GM19372 (cell line): ENCODE measurements around the gene ERRFI1.

ENCODE experiments used
- ATAC-seq: cut with Tn5 transposase; IDR thresholded peaks from one replicate; pipeline ENCODE4 v1.9.1; 2021; ENCODE audit warnings: mild to moderate bottlenecking, low read depth, moderate library complexity; ENCODE audit not compliant: unreplicated experiment

Gene ERRFI1

DNA sequence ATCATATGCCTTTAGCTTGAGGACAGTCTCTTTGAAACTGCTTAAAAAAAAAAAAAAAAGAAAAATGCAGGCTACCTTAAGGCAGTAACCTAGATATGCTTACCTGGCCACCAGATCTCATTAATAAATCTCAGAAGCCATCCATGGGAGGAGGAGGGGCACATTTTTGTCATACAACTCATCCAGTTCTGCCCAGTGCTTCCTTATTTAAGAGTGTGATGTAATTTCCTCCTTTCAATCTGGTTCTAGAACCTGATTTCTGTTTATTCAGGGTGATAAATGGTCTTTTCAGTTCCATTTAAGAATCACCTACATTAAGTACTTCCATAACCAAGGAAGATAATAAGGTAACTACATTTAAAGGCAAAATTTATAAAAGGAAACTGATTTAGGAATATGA is 6.1 kb downstream of the ERRFI1 start:
- ATAC-seq = no peak

- ATAC-seq = no peak
These were observed 6.9 kb downstream of the ERRFI1 start for GRCh38 chr1:8019229-8019620.

DNA sequence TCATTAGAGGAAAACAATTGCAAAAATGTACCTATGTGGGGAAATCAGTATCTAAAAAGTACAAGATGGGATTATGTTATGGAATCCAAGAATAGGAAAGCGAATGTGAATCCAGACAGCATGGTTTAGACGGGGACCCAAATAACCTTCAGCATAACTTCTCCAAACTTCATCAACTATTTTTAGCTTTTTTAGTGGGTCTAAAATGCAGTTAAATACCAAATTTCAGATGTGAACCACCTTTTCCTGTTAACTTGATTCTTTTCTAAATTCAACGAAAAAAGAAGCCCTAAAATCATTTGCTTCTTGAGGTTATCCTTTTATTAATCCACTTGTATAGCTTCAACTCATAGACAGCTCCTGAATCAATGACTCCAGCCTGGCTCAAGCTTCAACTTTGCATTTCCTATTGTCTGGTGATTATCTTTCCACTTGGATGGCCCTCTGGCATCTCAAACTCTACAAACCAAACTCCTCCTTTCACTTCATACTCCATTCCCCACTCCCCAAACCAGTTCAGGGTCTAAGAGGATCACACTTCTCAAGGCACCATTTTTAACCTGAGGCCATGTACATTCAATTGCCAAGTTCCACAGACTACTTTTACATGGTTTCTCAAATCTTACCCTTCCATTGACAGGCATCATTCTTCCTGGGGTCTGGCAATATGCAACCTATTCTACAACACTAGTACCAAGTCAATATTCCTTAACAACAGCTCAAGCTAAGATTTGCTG is 7.4 kb downstream of the ERRFI1 start:
- no peak for ATAC-seq

- ATAC-seq = no peak
These were observed 8.5 kb downstream of the ERRFI1 start for GRCh38 chr1:8017495-8018197.

GRCh38 chr1:8016895-8017241 is 9.2 kb downstream of the ERRFI1 start:
- ATAC-seq = no peak

DNA sequence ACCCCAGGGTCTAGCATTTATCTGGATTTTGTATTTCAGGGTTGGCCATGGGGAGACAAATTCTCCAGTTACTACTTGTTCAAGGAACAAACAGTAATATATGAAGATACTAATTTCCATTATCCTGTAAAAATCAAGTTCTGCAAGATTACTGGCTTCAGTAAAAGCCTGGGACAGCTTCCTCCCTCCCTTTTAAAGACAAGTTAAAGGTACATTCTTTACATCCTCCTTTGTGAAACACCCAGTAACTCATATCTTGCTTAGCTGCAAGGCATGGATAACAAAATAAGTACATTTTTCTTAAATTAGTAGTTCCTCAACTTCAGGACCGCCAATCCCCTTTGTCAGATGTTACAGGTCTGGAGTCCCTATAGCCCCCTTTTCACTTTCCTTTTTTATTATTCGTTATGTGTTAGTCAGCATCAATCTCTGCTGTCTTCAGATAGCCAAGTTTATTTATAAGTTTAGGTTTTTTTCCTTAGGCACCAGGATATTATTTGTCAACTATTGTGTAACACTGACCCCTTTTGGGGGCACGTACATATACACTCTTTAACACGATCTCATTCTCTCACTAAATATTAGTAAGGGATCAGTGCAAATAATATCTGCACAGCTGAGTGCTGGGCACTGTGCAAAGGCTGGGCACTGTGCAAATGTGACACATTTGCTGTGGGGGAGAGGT is 9.8 kb downstream of the ERRFI1 start:
- ATAC-seq = no peak

GRCh38 chr1:8015809-8016165 is 10.3 kb downstream of the ERRFI1 start:
- ATAC-seq = no peak

DNA sequence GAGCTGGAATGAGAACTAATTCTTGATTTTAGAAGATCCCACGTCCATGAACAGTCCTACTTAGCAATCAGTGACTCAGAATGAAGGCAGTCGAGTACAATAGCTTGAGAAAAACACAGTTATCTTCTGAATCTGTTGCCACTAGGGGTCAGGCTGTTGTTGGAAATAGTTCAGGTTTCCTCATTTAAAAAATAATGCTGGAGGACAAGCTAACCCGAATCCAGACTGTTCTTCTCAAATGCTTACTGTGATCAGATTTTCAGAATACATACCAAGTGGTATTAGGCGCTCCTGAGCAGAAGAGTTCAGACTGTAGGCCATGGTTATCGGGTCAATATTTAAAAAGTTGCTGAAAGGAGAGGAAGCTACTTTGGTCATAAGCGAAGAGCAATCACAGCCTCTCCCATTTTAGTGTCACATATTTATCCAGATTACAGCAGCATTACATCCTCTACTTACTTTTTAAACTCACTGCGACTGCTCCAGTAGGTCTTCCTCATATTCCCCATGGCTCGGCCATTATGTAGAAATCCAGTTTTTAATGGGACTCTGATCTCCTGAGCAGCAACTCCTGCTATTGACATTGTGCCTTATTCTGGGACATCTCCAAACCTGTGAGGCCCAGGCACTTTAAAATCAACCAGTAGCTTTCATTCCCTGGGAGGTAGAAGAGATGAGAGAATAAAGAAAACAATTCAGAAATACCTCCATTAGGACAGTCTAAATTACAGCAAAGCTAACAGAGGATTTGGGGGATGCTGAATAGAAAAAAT is 10.9 kb downstream of the ERRFI1 start:
- ATAC-seq = no peak

DNA sequence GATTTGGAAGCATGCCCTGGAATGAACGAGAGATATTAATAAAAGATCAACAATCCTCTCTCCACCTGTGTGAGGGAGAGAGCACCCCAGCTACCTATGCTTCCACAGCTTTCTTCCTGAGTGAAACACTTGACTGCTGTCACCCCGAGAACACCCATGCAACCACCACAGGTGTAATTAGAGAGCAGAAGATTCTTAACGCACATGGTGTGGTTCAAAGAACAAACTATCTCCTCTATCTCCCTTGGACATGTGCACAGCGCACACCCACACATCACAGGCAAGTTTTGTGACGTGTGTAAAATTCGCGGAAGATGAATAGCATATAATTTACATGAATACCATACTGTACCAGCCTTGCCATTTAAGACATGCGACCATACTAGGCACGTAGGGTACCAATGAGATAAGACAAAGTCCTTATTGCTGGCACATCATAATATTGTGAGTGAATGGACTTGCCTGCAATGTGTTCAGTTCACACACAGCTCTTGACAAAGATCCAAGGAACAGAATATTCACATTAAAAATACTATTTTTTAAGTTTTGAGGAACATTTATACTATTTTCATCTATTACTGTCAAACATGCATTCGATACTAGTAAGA is 11.6 kb downstream of the ERRFI1 start:
- ATAC-seq = no peak

- no peak for ATAC-seq
These were observed 12.3 kb downstream of the ERRFI1 start for GRCh38 chr1:8013800-8014199.

DNA sequence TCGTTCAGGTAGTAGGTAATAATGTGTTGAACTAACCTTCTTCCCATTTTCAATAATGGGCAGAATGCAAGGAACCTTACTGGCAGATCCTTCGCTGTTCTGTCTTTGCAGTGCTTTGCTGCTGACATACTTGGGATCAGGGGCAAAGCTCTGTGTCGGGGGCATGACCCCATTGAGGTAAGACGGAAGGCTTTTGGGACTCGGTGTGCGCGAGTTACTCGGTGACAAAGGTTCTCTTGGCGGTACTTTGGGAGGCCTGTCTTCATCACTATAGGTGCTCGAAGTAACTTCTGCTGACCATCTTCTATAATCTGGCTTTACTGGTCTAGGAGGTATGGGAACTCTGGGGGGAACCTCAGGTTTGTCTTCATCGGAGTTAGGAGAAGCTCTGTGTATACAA is 12.7 kb downstream of the ERRFI1 start:
- ATAC-seq = no peak

GRCh38 chr1:8012955-8013354 is 13.2 kb downstream of the ERRFI1 start:
- ATAC-seq = no peak

- no peak for ATAC-seq
These were observed 13.9 kb downstream of the ERRFI1 start for GRCh38 chr1:8011923-8012858.

GRCh38 chr1:8011016-8011415 is 15.1 kb downstream of the ERRFI1 start:
- no peak for ATAC-seq

- ATAC-seq = no peak
These were observed 15.9 kb downstream of the ERRFI1 start for GRCh38 chr1:8010080-8010664.

DNA sequence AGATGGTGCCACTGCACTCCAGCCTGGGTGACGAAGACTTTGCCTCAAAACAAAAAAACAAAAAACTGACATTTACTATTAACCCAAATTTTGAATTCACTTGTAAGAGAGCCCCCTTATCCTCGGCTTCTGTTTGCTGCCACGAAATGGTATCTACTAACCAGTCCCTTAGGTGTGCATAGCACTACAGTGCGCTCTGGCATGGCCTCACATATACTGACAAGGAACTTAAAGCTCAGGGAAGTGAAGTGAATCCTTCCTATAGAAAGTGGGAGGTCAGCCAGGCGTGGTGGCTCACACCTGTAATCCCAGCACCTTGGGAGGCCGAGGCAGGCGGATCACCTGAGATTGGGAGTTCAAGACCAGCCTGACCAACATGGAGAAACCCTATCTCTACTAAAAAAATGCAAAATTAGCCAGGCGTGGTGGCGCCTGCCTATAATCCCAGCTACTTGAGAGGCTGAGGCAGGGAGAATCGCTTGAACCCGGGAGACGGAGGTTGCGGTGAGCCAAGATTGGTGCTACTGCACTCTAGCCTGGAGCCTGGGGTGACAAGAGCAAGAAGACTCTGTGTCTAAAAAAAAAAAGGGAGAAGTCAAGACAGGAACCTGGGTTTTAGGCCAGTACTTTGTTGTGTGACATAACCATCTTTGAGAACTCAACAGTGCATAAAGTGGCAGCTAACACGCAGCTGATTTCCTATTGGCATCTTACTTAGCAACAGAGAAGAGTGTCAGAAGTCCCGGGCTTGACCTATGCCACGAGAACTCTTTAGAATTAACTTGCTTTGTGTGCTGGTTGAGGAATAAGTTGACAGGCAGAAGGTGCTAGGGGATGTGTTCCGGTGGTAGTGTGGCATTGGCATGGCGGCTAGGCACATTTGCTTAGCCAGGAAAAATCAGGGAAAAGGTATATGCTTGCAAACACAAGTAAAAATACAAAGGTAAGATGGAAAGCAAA is 16.8 kb downstream of the ERRFI1 start:
- ATAC-seq = no peak

GRCh38 chr1:8006037-8006963 is 19.8 kb downstream of the ERRFI1 start:
- no peak for ATAC-seq
